Endothelial cell of umbilical vein (primary cell): ENCODE results near the gene IRF8. TPM values are rescaled to one million over a fixed set of nuclear protein-coding genes. Genes with fewer than 3 reads are reported as not detected.

Source experiments
- BruUV-seq: library from RNA; stranded (reverse); fragments of 400-500 nt; replicated peaks from 2 replicates; lab custom pipeline; 2021; lab: Mats Ljungman, UMichigan
- CTCF ChIA-PET: fragments of 300-600, 350-600 bp; sonication (Branson Sonifier 250); formaldehyde crosslinking; loops from one replicate; lab custom pipeline; 2021; ENCODE audit warnings: antibody characterized with exemption, inconsistent platforms; lab: Charles Lee
- POLR2A ChIA-PET: fragments of 300-600, 350-600 bp; sonication (Branson Sonifier 250); formaldehyde crosslinking; loops from one replicate; lab custom pipeline; 2021; ENCODE audit warnings: antibody characterized with exemption, inconsistent platforms; lab: Charles Lee
- DNase-seq: peaks from one replicate; pipeline ENCODE4 v3.0.0-alpha.2; 2011; ENCODE audit warnings: low read depth, low spot score
- FAIRE-seq: peaks from 2 replicates; lab custom pipeline; 2011; peaks lifted over from hg19 to GRCh38; lab: Jason Lieb, UNC
- H2AFZ ChIP-seq: 2 replicates; pipeline ENCODE4 v1.6.0; 2012; ENCODE audit warnings: low read depth, low read length, control low read depth, inconsistent platforms
- H3K27ac ChIP-seq: 2 replicates; pipeline ENCODE4 v1.5.1; 2011; ENCODE audit warnings: low read depth, mild to moderate bottlenecking, control low read depth, low read length, moderate library complexity; ENCODE audit not compliant: insufficient read depth
- H3K27me3 ChIP-seq, 2 experiments: 2 replicates each; pipeline versions ENCODE4 v1.6.0 to v1.6.1; 2011; ENCODE audit warnings: low read length in 2 of 2, mixed read lengths in 1 of 2; ENCODE audit not compliant: control insufficient read depth in 2 of 2, insufficient read depth in 2 of 2
- H3K36me3 ChIP-seq, 2 experiments: 2 replicates in 1 of 2; 3 replicates in 1 of 2; pipeline ENCODE4 v1.5.1; 2011; ENCODE audit warnings: low read length in 2 of 2, mild to moderate bottlenecking in 1 of 2, moderate library complexity in 1 of 2; ENCODE audit not compliant: control insufficient read depth in 2 of 2, insufficient read depth in 2 of 2; ENCODE audit errors: extremely low read depth in 1 of 2
- H3K4me1 ChIP-seq: 3 replicates; pipeline ENCODE4 v1.5.1; 2011; ENCODE audit warnings: mild to moderate bottlenecking, low read length; ENCODE audit not compliant: control insufficient read depth, insufficient read depth; ENCODE audit errors: extremely low read depth
- H3K4me2 ChIP-seq: 2 replicates; pipeline ENCODE4 v1.6.1; 2011; ENCODE audit warnings: low read length, control low read depth, mixed read lengths; ENCODE audit not compliant: insufficient read depth
- H3K4me3 ChIP-seq, 3 experiments: fragments of 200-600 bp in 1 of 3; sonication (generic), shearing (Covaris generic) in 1 of 3; replicated peaks in 1 of 3; 2 replicates each; pipeline ENCODE4 v1.5.1; 2011 to 2016; ENCODE audit warnings: control low read depth in 3 of 3, low read length in 3 of 3, mild to moderate bottlenecking in 2 of 3, inconsistent platforms in 1 of 3, low read depth in 1 of 3, moderate library complexity in 1 of 3; ENCODE audit not compliant: insufficient read depth in 1 of 3
- H3K79me2 ChIP-seq: 2 replicates; pipeline ENCODE4 v1.6.0; 2012; ENCODE audit warnings: low read length, inconsistent platforms; ENCODE audit not compliant: control insufficient read depth, insufficient read depth
- H3K9ac ChIP-seq: replicated peaks from 2 replicates; pipeline ENCODE3; 2011; ENCODE audit warnings: low read length, control low read depth; ENCODE audit not compliant: insufficient read depth; ENCODE audit errors: extremely low read depth
- H3K9me1 ChIP-seq: replicated peaks from 3 replicates; pipeline ENCODE4 v1.6.0; 2011; ENCODE audit warnings: mild to moderate bottlenecking, low read length; ENCODE audit not compliant: control insufficient read depth, insufficient read depth; ENCODE audit errors: extremely low read depth
- H3K9me3 ChIP-seq: replicated peaks from 2 replicates; pipeline ENCODE4 v1.5.1; 2012; ENCODE audit warnings: low read length, inconsistent platforms; ENCODE audit not compliant: control insufficient read depth, insufficient read depth
- H4K20me1 ChIP-seq: replicated peaks from 2 replicates; pipeline ENCODE3; 2011; ENCODE audit warnings: mild to moderate bottlenecking, low read length; ENCODE audit not compliant: control insufficient read depth, insufficient read depth; ENCODE audit errors: extremely low read depth
- CTCF ChIP-seq, 2 donors: IDR thresholded peaks; 1 replicate in 1 of 2; 2 replicates in 1 of 2; pipeline ENCODE4 v1.5.1; 2011; ENCODE audit warnings: low read length in 2 of 2, mild to moderate bottlenecking in 2 of 2, moderate library complexity in 2 of 2, control low read depth in 1 of 2, inconsistent platforms in 1 of 2, low read depth in 1 of 2; ENCODE audit not compliant: insufficient read depth in 1 of 2; ENCODE audit errors: extremely low read depth in 1 of 2
- EZH2 ChIP-seq: IDR thresholded peaks from 2 replicates; pipeline ENCODE4 v1.6.1; 2012; ENCODE audit warnings: borderline replicate concordance, low read depth, mild to moderate bottlenecking, moderate library complexity, low read length, inconsistent platforms; ENCODE audit not compliant: severe bottlenecking
- FOS ChIP-seq: IDR thresholded peaks from 2 replicates; pipeline ENCODE4 v1.6.1; 2011; ENCODE audit warnings: mild to moderate bottlenecking, low read length, moderate library complexity, borderline replicate concordance; ENCODE audit not compliant: insufficient read depth
- GATA2 ChIP-seq: IDR thresholded peaks from 2 replicates; pipeline ENCODE4 v1.7.0; 2011; ENCODE audit warnings: low read depth, mild to moderate bottlenecking, moderate library complexity, mixed read lengths, low read length; ENCODE audit not compliant: insufficient read length, insufficient read depth
- JUN ChIP-seq: IDR thresholded peaks from 2 replicates; pipeline ENCODE4 v1.6.1; 2011; ENCODE audit warnings: borderline replicate concordance, low read depth; ENCODE audit not compliant: insufficient read length, insufficient read depth
- MAX ChIP-seq: IDR thresholded peaks from 2 replicates; pipeline ENCODE4 v1.6.1; 2011; ENCODE audit not compliant: insufficient read depth, insufficient read length
- MYC ChIP-seq: IDR thresholded peaks from one replicate; pipeline ENCODE4 v1.6.1; 2011; ENCODE audit warnings: mild to moderate bottlenecking, low read depth, low read length
- POLR2A ChIP-seq: IDR thresholded peaks from 2 replicates; pipeline ENCODE4 v1.6.1; 2012; ENCODE audit warnings: low read depth, mild to moderate bottlenecking, control low read depth, low read length
- POLR2AphosphoS5 ChIP-seq: IDR thresholded peaks from 2 replicates; pipeline ENCODE4 v1.6.1; 2012; ENCODE audit warnings: low read depth, mild to moderate bottlenecking, control low read depth, low read length, moderate library complexity; ENCODE audit not compliant: insufficient read depth
- dilution Hi-C: fragments of 300-500 bp; cut with MboI; formaldehyde crosslinking; loops from one replicate; pipeline ENCODE4 v1.15.0; 2019; ENCODE audit warnings: low sequenced_read_pairs; ENCODE audit not compliant: extremely low pct_ligation_motif_present
- intact Hi-C: fragments of 100-400 bp; cut with micrococcal nuclease; formaldehyde crosslinking; loops from one replicate; pipeline ENCODE4 v1.10.0; 2022
- polyA plus RNA-seq, 4 experiments: library from polyadenylated mRNA; depleted of rRNA in 3 of 4; stranded (reverse) in 3 of 4; unstranded in 1 of 4; fragments of >200 nt; gene quantifications; 2 replicates each; pipeline versions ENCODE4 v1.2.1 to v1.2.3, GENCODE V29; 2011 to 2012; ENCODE audit warnings: missing spikeins in 1 of 4
- total RNA-seq: library from RNA; stranded (reverse); gene quantifications from 2 replicates; pipeline ENCODE4 v1.2.3, GENCODE V29; 2021

The IRF8 gene
- total and polyA plus RNA-seq, 2 donors (not counting 3 experiments of a cell fraction or from before 2014, with no cell fraction given), result not detected

GRCh38 chr16:85963753-85964285 lies 64.9 kb downstream of the IRF8 start:
- Histone ChIP-seq H3K36me3 (no peaks in the 10 kb centered on the region), H2AFZ (no peak overlapping the region), H3K4me2 (no peak overlapping the region), H3K27ac (no peak overlapping the region), H3K9me1 (no peaks in the 10 kb centered on the region), H4K20me1 (no peaks in the 10 kb centered on the region), H3K27me3 (no peaks in the 10 kb centered on the region), H3K9me3 (no peaks in the 10 kb centered on the region), H3K79me2 (no peaks in the 10 kb centered on the region), H3K4me3 (no peak overlapping the region), H3K4me1 (no peaks in the 10 kb centered on the region), H3K9ac (no peak overlapping the region)
- intact Hi-C loops (no loop called here), dilution Hi-C loops (no loop called here)
- BruUV-seq, result no TSS peak
- POLR2A ChIA-PET, result no interaction called here
- CTCF ChIA-PET, result no interaction called here
- DNase-seq, result no peak
- TF ChIP-seq MYC, result no peak
- TF ChIP-seq JUN, result no peak
- TF ChIP-seq MAX, result no peak
- no peak for TF ChIP-seq POLR2A
- no peak for TF ChIP-seq POLR2AphosphoS5
- no peak for FAIRE-seq

GRCh38 chr16:85965125-85965524 lies 66.2 kb downstream of the IRF8 start:
- no TSS peak for BruUV-seq
- H4K20me1 ChIP-seq, result no peaks in the 10 kb centered on the region
- H3K27me3 ChIP-seq, result peaks cover 0 to 3% of the 10 kb centered on the region in 2 experiments

More at GRCh38 chr16:85965125-85965524, 66.2 kb downstream of the IRF8 start:
- no peak overlapping the region for H2AFZ ChIP-seq
- dilution Hi-C loops, result no loop called here
- no peaks in the 10 kb centered on the region for H3K4me1 ChIP-seq
- no peak overlapping the region for H3K27ac ChIP-seq
- FAIRE-seq (no peak), DNase-seq (no peak)
- H3K9me3 ChIP-seq, result no peaks in the 10 kb centered on the region
- H3K9me1 ChIP-seq, result no peaks in the 10 kb centered on the region
- CTCF ChIA-PET, result no interaction called here
- intact Hi-C loops, result no loop called here
- H3K36me3 ChIP-seq, result no peaks in the 10 kb centered on the region
- H3K9ac ChIP-seq, result no peak overlapping the region
- POLR2A ChIA-PET, result no interaction called here
- no peaks in the 10 kb centered on the region for H3K79me2 ChIP-seq
- H3K4me2 ChIP-seq, result no peak overlapping the region
- TF ChIP-seq GATA2, result no peak
- TF ChIP-seq POLR2A, result no peak
- no peak for TF ChIP-seq EZH2
- no peak for TF ChIP-seq FOS
- TF ChIP-seq MYC, result no peak
- no peak for TF ChIP-seq POLR2AphosphoS5
- no peak for TF ChIP-seq JUN
- no peak for TF ChIP-seq CTCF (IDR thresholded peaks at IDR 0.05; ENCODE audit: extremely low read depth in 1 of 2, insufficient read depth in 1 of 2, low read depth in 1 of 2, low read length in 2 of 2)
- TF ChIP-seq MAX, result no peak
- no peak overlapping the region for H3K4me3 ChIP-seq
